ENCODE data around the gene ATP8B1.
"Not testable (repeated sequence)": the region's sequence is repeated elsewhere in the genome, so short reads cannot be mapped to it uniquely, and the experiment has no call there.

ATP8B1 gene

GRCh38 chr18:57733861-57734260 is 69.3 kb downstream of the ATP8B1 start:
- no peak for DNase-seq (ENCODE audit: extremely low read depth in 1 of 2, low read depth in 1 of 2)

GRCh38 chr18:57730146-57730545 is 73.0 kb downstream of the ATP8B1 start:
- DNase-seq (ENCODE audit: extremely low read depth in 1 of 2, low read depth in 1 of 2) = no peak

- DNase-seq (ENCODE audit: extremely low read depth in 1 of 2, low read depth in 1 of 2) = no peak
These were observed 74.1 kb downstream of the ATP8B1 start for GRCh38 chr18:57728941-57729511.

GRCh38 chr18:57727952-57728807 is 74.9 kb downstream of the ATP8B1 start:
- no peak for DNase-seq (ENCODE audit: extremely low read depth in 1 of 2, low read depth in 1 of 2)

GRCh38 chr18:57719211-57719935 is 83.7 kb downstream of the ATP8B1 start:
- DNase-seq (ENCODE audit: extremely low read depth in 1 of 2, low read depth in 1 of 2) = not testable (repeated sequence)

- no peak for DNase-seq (ENCODE audit: extremely low read depth in 1 of 2, low read depth in 1 of 2)
These were observed 86.6 kb downstream of the ATP8B1 start for GRCh38 chr18:57716549-57716948.

GRCh38 chr18:57715671-57716070 is 87.4 kb downstream of the ATP8B1 start:
- no peak for DNase-seq (ENCODE audit: extremely low read depth in 1 of 2, low read depth in 1 of 2)

- no peak for DNase-seq (ENCODE audit: extremely low read depth in 1 of 2, low read depth in 1 of 2)
These were observed 88.0 kb downstream of the ATP8B1 start for GRCh38 chr18:57715073-57715472.

- DNase-seq (ENCODE audit: extremely low read depth in 1 of 2, low read depth in 1 of 2) = no peak
These were observed 92.9 kb downstream of the ATP8B1 start for GRCh38 chr18:57710226-57710625.

- no peak for DNase-seq (ENCODE audit: extremely low read depth in 1 of 2, low read depth in 1 of 2)
These were observed 93.8 kb downstream of the ATP8B1 start for GRCh38 chr18:57709335-57709734.

- DNase-seq (ENCODE audit: extremely low read depth in 1 of 2, low read depth in 1 of 2) = no peak
These were observed 94.8 kb downstream of the ATP8B1 start for GRCh38 chr18:57708288-57708687.

- DNase-seq (ENCODE audit: extremely low read depth in 1 of 2, low read depth in 1 of 2) = no peak
These were observed 97.1 kb downstream of the ATP8B1 start for GRCh38 chr18:57705832-57706595.

- no peak for DNase-seq (ENCODE audit: extremely low read depth in 1 of 2, low read depth in 1 of 2)
These were observed 98.1 kb downstream of the ATP8B1 start for GRCh38 chr18:57705011-57705410.

GRCh38 chr18:57698571-57699276 is 104.4 kb downstream of the ATP8B1 start:
- DNase-seq (ENCODE audit: extremely low read depth in 1 of 2, low read depth in 1 of 2) = no peak

GRCh38 chr18:57697426-57697825 is 105.7 kb downstream of the ATP8B1 start:
- DNase-seq (ENCODE audit: extremely low read depth in 1 of 2, low read depth in 1 of 2) = no peak

- DNase-seq (ENCODE audit: extremely low read depth in 1 of 2, low read depth in 1 of 2) = no peak
These were observed 106.8 kb downstream of the ATP8B1 start for GRCh38 chr18:57696271-57696670.

- DNase-seq (ENCODE audit: extremely low read depth in 1 of 2, low read depth in 1 of 2) = no peak
These were observed 111.8 kb downstream of the ATP8B1 start for GRCh38 chr18:57691363-57691762.

GRCh38 chr18:57687970-57688369 is 115.1 kb downstream of the ATP8B1 start:
- DNase-seq (ENCODE audit: extremely low read depth in 1 of 2, low read depth in 1 of 2) = no peak

- DNase-seq (ENCODE audit: extremely low read depth in 1 of 2, low read depth in 1 of 2) = no peak
These were observed 119.6 kb downstream of the ATP8B1 start for GRCh38 chr18:57683470-57683869.

Measured in activated CD8-positive, alpha-beta memory T cell treated with anti-CD3 and anti-CD28 coated beads for 1 hour (primary cell).